Natural killer cell treated with Interleukin-12 subunit alpha and Interleukin-12 subunit beta and Interleukin-15 and Interleukin-18, amount 100 ng/mL, for 72 hours (primary cell): ENCODE measurements around the gene TSSK1B. TPM values are rescaled to one million over a fixed set of nuclear protein-coding genes. Genes with fewer than 3 reads are reported as not detected.
A peak's percentile ranks its signal among the peaks of the same experiment; 100 is the strongest.
"Not testable (repeated sequence)": the region's sequence is repeated elsewhere in the genome, so short reads cannot be mapped to it uniquely, and the experiment has no call there.

Source experiments
- ATAC-seq, 2 donors: fragments of 150-1000 bp; cut with Tn5 transposase in 1 of 2; sonication (Bioruptor Pico), chemical (Tn5 transposase) in 1 of 2; 2 replicates each; pipeline ENCODE4 v1.10.0; 2021
- DNase-seq: peaks from one replicate; pipeline ENCODE4 v3.0.0; 2022; ENCODE audit warnings: low spot score
- H3K27ac Mint-ChIP-seq, 2 donors: 1 replicate in 1 of 2; 2 replicates in 1 of 2; pipeline ENCODE4 v1.8.0; 2022; ENCODE audit warnings: mixed read lengths in 2 of 2, mild to moderate bottlenecking in 1 of 2, moderate library complexity in 1 of 2
- H3K27me3 Mint-ChIP-seq, 2 donors: 1 replicate in 1 of 2; 2 replicates in 1 of 2; pipeline ENCODE4 v1.8.0; 2022; ENCODE audit warnings: mixed read lengths in 2 of 2
- H3K36me3 Mint-ChIP-seq: one replicate; pipeline ENCODE4 v1.8.0; 2022; ENCODE audit warnings: mixed read lengths
- H3K4me1 Mint-ChIP-seq, 2 donors: 1 replicate in 1 of 2; 2 replicates in 1 of 2; pipeline ENCODE4 v1.8.0; 2022; ENCODE audit warnings: low read depth in 2 of 2, mixed read lengths in 2 of 2, mild to moderate bottlenecking in 1 of 2
- H3K4me3 Mint-ChIP-seq: one replicate; pipeline ENCODE4 v1.8.0; 2022; ENCODE audit warnings: mixed read lengths
- H3K9me3 Mint-ChIP-seq: 2 replicates; pipeline ENCODE4 v1.8.0; 2022; ENCODE audit warnings: mixed read lengths
- total RNA-seq, 2 donors: library from RNA; stranded (reverse); gene quantifications; one replicate each; pipeline ENCODE4 v1.2.3, GENCODE V29; 2022

TSSK1B gene
- total RNA-seq, 2 donors from 2014 or later = not detected

DNA sequence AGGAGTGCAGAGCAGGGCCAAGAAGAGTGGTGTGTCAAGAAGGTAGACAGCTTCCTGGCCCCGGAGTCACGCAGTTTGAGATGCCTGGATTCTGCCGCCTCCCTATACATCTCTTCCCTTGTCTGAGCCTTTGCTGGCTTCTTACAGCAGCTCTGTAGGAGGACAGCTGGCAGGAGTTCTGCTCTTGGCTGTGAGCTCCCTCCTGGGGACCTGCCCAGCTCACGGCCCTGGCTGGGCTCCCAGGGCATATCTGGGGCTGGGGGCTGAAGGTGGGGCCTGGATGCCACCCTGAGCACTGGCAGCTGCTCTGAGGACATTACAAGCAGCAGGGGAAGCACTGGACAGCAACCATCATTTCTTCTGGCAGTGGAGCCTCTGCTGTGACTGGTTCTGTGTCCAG, 786 bp upstream of the TSSK1B start:
- no peaks in the 10 kb centered on the region for H3K4me1 Mint-ChIP-seq
- no peak overlapping the region for H3K27ac Mint-ChIP-seq
- no peak overlapping the region for H3K4me3 Mint-ChIP-seq
- H3K9me3 Mint-ChIP-seq = no peaks in the 10 kb centered on the region
- no peaks in the 10 kb centered on the region for H3K36me3 Mint-ChIP-seq
- H3K27me3 Mint-ChIP-seq = peaks cover 7 to 8% of the 10 kb centered on the region in 2 donors
- no peak for DNase-seq
- ATAC-seq = peak; percentile 12 to 17

DNA sequence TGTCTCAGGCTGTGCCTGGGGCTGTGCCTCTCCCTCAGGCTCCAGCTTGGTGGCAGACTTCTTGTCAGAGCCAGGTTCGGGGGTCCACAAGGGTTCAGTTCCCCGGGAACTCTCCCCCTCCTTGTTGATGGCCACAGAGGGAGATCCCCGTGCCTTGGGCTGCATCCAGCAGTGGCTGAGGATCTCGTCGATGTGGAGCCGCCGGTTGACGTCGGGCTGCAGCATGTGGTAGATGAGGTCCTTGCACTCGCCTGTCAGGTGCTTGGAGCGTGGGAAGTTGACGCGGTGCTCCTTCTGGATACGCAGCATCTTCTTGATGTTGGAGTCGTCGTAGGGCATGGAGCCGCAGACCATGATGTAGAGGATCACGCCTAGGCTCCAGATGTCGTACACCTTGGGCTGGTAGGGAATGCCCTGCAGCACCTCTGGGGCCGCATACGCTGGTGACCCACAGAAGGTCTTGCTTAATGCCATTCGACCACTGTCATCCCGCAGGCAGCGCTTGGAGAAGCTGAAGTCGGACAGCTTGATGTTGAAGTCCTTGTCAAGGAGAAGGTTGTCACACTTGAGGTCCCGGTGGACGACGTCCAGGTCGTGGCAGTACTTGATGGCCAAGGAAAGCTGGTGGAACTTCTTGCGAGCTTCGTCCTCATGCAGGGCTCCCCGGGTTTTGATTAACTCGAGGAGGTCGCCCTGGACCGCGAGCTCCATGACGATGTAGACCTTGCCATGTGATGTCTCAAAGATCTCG, 752 bp downstream of the TSSK1B start:
- Mint-ChIP-seq H3K4me3 (no peak overlapping the region), H3K4me1 (no peaks in the 10 kb centered on the region), H3K36me3 (no peaks in the 10 kb centered on the region), H3K27ac (no peak overlapping the region), H3K27me3 (peaks cover 0 to 7% of the 10 kb centered on the region in 2 donors), H3K9me3 (no peaks in the 10 kb centered on the region)
- ATAC-seq (no peak), DNase-seq (no peak)

DNA sequence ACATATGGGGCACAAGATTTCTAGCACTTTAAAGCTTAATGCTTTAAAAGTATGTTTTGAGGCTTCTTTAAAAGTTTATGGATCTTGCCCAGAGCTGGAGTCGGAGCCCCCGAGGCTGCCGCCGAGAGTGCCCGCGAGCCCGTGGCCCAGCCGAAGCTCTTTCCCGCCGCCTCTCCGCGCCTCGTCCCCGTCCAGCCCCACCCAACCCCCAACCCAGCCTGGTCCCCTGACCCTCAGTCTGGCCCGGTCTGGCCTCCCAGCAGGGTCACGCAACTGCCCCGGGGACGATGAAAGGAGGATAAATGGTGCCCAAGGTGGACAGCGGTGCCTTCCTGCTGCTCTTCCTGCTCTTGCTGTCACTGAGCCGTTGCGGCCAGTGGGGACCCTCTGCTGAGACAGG, 1.7 kb downstream of the TSSK1B start:
- Mint-ChIP-seq H3K27me3 (peaks cover 0 to 6% of the 10 kb centered on the region in 2 donors), H3K9me3 (no peaks in the 10 kb centered on the region), H3K4me1 (no peaks in the 10 kb centered on the region), H3K4me3 (no peak overlapping the region), H3K36me3 (no peaks in the 10 kb centered on the region), H3K27ac (no peak overlapping the region)
- no peak for DNase-seq
- ATAC-seq = no peak

DNA sequence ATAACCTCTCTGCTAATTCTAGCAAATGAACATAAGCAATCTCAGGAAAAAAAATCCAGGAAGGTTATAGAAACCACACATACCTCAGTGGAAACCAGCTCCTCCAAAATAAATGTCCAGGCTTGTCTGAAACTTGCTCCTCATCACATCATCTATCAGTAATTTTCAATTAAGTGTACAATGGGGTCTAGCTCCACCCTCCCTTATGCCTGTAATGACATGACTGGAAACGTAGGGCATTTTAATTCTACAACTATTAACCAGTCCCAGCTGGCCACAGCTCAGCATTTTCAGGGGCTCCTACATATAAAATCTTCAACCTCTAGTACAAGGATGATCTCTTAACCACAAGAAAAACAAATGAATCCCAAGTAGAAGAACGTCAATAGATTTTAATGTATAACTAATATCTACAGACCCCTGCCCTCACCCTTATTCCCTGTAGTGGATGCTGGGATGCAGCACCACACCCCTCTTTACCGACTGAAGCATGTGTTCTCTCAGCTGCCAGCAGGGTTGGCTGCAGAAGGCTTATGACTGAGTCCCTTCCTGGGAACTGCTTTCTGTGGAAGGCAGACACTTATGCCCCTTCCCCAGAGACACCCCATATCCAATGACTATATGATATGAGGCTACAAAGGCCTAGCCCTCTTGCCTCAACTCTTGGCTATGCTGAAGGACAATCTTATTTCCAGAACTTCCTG, 6.8 kb downstream of the TSSK1B start:
- H3K9me3 Mint-ChIP-seq = no peaks in the 10 kb centered on the region
- no peak overlapping the region for H3K4me3 Mint-ChIP-seq
- H3K4me1 Mint-ChIP-seq = no peaks in the 10 kb centered on the region
- H3K27ac Mint-ChIP-seq = no peak overlapping the region
- peaks cover 0 to 3% of the 10 kb centered on the region in 2 donors for H3K27me3 Mint-ChIP-seq
- ATAC-seq (no peak), DNase-seq (no peak)
- H3K36me3 Mint-ChIP-seq = no peaks in the 10 kb centered on the region

DNA sequence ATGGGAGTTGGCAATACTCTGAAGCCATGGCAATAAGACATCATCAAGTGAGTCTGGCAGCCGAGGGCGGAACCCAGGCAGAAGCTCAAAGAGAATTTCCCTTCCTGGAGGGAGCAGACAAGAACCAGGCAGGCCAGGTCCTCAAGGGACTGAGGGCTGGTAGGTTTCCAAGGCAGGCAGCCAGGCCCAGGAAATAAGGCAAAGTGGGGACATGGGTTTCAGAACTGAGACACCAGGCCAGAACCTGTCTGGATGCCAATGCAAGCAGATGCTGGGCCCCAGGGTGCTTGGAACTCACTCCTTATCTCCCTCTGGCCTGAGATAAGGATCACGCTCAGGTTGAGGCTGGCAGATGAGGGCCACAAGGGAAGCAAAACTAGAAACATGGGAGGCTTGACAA, 8.9 kb downstream of the TSSK1B start:
- no peak overlapping the region for H3K4me3 Mint-ChIP-seq
- H3K27ac Mint-ChIP-seq = no peak overlapping the region
- peaks cover 9 to 15% of the 10 kb centered on the region in 2 donors for H3K27me3 Mint-ChIP-seq
- H3K4me1 Mint-ChIP-seq = no peaks in the 10 kb centered on the region
- no peak for ATAC-seq
- H3K36me3 Mint-ChIP-seq = no peaks in the 10 kb centered on the region
- no peaks in the 10 kb centered on the region for H3K9me3 Mint-ChIP-seq
- DNase-seq = no peak

DNA sequence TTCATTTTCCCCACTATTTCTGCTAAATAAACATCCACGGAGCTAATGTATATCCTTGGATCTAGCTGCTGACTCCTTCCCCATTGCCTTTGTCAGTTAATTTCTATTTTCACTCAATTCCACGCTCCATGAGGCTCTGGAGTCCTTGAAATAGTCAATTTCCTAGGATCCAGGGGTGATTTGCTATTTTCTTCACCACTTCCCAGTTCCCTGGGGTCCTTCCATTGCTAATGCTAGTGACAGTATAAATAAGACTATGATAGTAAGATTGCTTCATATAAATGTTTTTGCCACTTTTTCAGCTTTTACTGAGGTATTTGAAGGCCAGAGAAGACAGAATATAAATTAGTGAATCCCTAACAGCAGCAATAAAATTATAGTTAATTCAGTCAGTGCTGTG, 13.1 kb downstream of the TSSK1B start:
- no peaks in the 10 kb centered on the region for H3K4me1 Mint-ChIP-seq
- H3K27me3 Mint-ChIP-seq = peaks cover 6 to 15% of the 10 kb centered on the region in 2 donors
- DNase-seq (no peak), ATAC-seq (no peak)
- no peaks in the 10 kb centered on the region for H3K36me3 Mint-ChIP-seq
- H3K4me3 Mint-ChIP-seq = no peak overlapping the region
- H3K27ac Mint-ChIP-seq = no peak overlapping the region
- H3K9me3 Mint-ChIP-seq = no peaks in the 10 kb centered on the region

DNA sequence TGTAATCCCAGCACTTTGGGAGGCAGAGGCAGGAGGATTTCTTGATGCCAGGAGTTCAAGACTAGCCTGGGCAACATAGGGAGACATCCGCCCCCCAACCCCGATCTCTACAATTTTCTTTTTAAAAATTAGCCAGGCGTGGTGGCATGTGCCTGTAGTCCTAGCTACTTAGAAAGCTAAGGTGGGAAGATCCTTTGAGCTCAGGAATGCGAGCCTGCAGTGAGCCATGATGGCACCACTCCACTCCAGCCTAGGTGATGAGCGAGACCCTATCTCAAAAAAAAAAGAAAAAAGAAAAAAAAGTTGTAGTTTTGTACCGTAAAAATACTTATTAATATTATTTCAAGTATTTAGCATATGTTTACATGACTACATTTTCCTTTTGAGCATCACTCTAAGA, 29.3 kb downstream of the TSSK1B start:
- no peaks in the 10 kb centered on the region for H3K4me1 Mint-ChIP-seq
- peaks cover 11 to 12% of the 10 kb centered on the region in 2 donors for H3K27me3 Mint-ChIP-seq
- H3K27ac Mint-ChIP-seq = no peak overlapping the region
- ATAC-seq (no peak), DNase-seq (no peak)
- H3K9me3 Mint-ChIP-seq = no peaks in the 10 kb centered on the region
- H3K36me3 Mint-ChIP-seq = no peaks in the 10 kb centered on the region
- no peak overlapping the region for H3K4me3 Mint-ChIP-seq

DNA sequence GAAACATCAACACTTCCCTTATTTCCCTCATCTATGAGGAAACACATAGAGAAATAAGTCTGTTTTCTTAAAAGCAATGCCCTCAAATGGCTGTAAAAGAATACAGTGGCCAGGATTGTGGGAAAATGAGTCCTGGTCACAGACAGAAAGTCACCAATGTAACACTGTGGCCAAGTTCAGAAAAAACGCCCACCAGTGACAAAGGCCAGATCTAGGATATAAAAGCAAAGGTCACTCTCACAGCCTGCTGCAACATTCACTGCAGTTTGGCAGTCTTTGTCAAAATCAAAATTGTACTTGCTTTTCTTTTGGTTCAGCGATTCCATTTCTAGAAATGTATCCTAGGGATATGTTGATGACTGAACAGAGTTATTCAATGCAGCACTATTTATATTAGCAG, 30.5 kb downstream of the TSSK1B start:
- H3K4me3 Mint-ChIP-seq = no peak overlapping the region
- no peak overlapping the region for H3K27ac Mint-ChIP-seq
- H3K27me3 Mint-ChIP-seq = peaks cover 11 to 12% of the 10 kb centered on the region in 2 donors
- H3K36me3 Mint-ChIP-seq = no peaks in the 10 kb centered on the region
- ATAC-seq (no peak), DNase-seq (no peak)
- no peaks in the 10 kb centered on the region for H3K9me3 Mint-ChIP-seq
- H3K4me1 Mint-ChIP-seq = no peaks in the 10 kb centered on the region

DNA sequence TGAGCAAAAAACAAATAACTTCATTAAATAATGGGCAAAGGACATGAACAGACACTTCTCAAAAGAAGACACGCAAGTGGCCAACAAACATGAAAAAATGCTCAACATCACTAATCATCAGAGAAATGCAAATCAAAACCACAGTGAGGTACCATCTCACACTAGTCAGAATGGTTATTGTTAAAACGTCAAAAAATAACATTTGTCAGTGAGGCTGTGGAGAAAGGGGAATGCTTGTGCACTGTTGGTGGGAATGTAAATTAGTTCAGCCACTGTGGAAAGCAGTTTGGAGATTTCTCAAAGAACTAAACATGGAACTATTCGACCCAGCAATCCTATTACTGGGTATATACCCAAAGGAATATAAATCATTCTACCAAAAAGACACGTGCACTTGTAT, 36.8 kb downstream of the TSSK1B start:
- ATAC-seq, H3K27ac Mint-ChIP-seq: not testable (repeated sequence)

DNA sequence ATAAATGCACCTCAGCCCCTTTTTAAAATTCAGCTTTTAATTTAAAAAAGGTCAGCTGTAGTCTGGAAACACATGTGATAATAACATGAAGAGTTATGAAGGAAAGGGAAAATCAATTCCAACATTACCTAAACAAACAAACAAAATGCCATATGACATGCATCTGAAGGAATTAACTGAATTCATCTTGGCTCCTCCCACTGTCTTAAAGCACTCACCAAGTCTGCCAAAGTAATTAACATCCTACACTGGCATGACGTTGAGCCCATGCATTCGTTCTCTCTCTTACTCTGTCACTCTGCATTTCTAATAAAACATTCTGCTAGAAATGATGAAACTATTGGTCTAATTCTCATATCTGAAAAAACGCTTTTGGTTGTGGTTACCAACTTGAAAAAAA, 37.7 kb downstream of the TSSK1B start:
- no peak overlapping the region for H3K4me3 Mint-ChIP-seq
- H3K36me3 Mint-ChIP-seq = no peaks in the 10 kb centered on the region
- DNase-seq (no peak), ATAC-seq (no peak)
- no peak overlapping the region for H3K27ac Mint-ChIP-seq
- H3K4me1 Mint-ChIP-seq = no peaks in the 10 kb centered on the region
- peaks cover 25 to 32% of the 10 kb centered on the region in 2 donors for H3K27me3 Mint-ChIP-seq
- H3K9me3 Mint-ChIP-seq = no peaks in the 10 kb centered on the region

More for the DNA sequence above, 36.8 kb downstream of the TSSK1B start:
- not testable (repeated sequence) for DNase-seq, H3K4me1 Mint-ChIP-seq, H3K9me3 Mint-ChIP-seq, H3K36me3 Mint-ChIP-seq, H3K4me3 Mint-ChIP-seq
- peaks cover 22 to 30% of the 10 kb centered on the region in 2 donors for H3K27me3 Mint-ChIP-seq

DNA sequence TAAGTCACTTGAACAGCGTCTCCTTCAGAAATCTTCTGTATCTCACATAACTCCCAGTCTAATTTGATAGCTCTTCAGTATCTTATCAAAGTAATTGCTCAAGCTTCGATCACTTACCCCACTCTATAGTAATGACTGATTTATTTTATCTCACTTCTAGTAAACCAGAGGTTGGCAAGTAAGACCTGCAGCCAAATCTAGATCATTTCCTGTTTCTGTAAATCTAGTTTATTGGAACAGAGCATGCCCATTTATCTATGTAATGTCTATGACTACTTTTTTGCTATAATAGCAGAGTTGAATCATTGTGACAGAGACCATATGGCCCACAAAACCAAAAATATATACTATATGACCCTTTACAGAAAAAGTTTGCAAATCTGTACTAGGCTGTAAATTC, 40.1 kb downstream of the TSSK1B start:
- no peaks in the 10 kb centered on the region for H3K36me3 Mint-ChIP-seq
- peaks cover 35 to 49% of the 10 kb centered on the region in 2 donors for H3K27me3 Mint-ChIP-seq
- no peaks in the 10 kb centered on the region for H3K4me1 Mint-ChIP-seq
- DNase-seq = no peak
- H3K4me3 Mint-ChIP-seq = no peak overlapping the region
- H3K27ac Mint-ChIP-seq = no peak overlapping the region
- H3K9me3 Mint-ChIP-seq = no peaks in the 10 kb centered on the region
- ATAC-seq = no peak

DNA sequence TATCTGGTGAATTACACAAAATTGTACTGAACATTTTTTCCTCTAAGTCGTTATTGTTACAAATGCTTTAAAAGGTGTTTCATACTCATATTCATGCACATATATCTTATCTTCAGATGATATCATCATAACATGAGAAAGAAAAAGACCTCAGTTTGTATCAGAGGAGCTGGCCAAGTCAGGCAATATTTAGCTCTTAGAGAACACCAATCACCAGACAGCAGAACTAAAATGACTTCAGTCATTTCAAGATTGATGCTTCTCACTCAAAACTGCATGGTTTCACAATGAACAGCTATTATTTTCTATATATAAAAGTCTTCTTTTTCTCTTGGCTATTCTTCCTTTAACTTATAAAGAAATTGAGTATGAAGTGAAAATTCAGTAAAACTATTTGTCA, 44.6 kb downstream of the TSSK1B start:
- no peaks in the 10 kb centered on the region for H3K36me3 Mint-ChIP-seq
- ATAC-seq = no peak
- no peak for DNase-seq
- H3K27me3 Mint-ChIP-seq = peaks cover 47 to 55% of the 10 kb centered on the region in 2 donors
- no peaks in the 10 kb centered on the region for H3K4me1 Mint-ChIP-seq
- H3K27ac Mint-ChIP-seq = no peak overlapping the region
- no peak overlapping the region for H3K4me3 Mint-ChIP-seq
- no peaks in the 10 kb centered on the region for H3K9me3 Mint-ChIP-seq

DNA sequence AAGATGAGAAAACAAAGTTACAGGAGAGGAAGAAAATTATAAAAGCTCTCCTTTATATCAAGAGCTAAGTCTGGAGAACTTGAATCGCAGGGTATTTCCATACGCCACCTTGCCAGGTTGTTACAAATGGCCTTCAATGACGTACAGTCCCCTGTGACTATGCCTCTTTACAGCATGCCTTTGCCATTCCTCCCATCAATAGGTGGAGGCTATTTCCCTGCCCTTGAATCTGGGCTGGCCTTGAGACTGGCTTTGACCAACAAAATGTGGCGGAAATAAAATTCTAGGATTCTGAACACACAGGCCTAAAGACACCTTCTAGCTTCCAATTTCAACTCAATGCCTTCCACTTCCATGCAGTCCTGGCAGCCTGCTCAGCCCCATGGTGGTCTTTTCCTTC, 45.7 kb downstream of the TSSK1B start:
- H3K36me3 Mint-ChIP-seq = no peaks in the 10 kb centered on the region
- H3K4me1 Mint-ChIP-seq = no peaks in the 10 kb centered on the region
- H3K4me3 Mint-ChIP-seq = no peak overlapping the region
- DNase-seq (no peak), ATAC-seq (no peak)
- peaks cover 42 to 52% of the 10 kb centered on the region in 2 donors for H3K27me3 Mint-ChIP-seq
- no peak overlapping the region for H3K27ac Mint-ChIP-seq
- no peaks in the 10 kb centered on the region for H3K9me3 Mint-ChIP-seq

DNA sequence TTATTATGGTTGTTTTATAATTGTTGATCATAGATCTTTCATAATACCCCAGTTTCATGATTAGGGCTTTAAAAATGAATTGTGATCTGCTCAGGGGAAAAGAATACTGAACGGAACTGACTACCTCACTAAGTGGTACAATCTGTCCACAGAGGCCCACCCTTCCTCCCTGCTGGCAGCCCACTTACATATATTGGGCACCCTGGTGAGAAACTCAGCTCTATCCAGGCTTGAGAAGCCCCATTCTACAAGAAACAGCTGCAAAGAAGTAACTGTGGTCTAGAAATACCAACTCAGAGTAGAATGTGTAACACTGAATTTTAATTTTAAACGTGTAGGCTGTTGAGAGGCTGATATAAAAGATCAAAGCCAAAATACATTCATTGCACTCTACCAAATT, 46.9 kb downstream of the TSSK1B start:
- no peaks in the 10 kb centered on the region for H3K36me3 Mint-ChIP-seq
- no peak overlapping the region for H3K4me3 Mint-ChIP-seq
- peaks cover 40 to 53% of the 10 kb centered on the region in 2 donors for H3K27me3 Mint-ChIP-seq
- no peaks in the 10 kb centered on the region for H3K9me3 Mint-ChIP-seq
- H3K27ac Mint-ChIP-seq = no peak overlapping the region
- DNase-seq (no peak), ATAC-seq (no peak)
- H3K4me1 Mint-ChIP-seq = no peaks in the 10 kb centered on the region
